GM18511 (cell line): Measurements from ENCODE around the gene PANX1.
A peak's percentile ranks its signal among the peaks of the same experiment; 100 is the strongest.

Source experiments
- ATAC-seq: cut with Tn5 transposase; IDR thresholded peaks from one replicate; pipeline ENCODE4 v1.9.1; 2021; ENCODE audit warnings: mild to moderate bottlenecking, moderate library complexity; ENCODE audit not compliant: unreplicated experiment

PANX1 gene

DNA sequence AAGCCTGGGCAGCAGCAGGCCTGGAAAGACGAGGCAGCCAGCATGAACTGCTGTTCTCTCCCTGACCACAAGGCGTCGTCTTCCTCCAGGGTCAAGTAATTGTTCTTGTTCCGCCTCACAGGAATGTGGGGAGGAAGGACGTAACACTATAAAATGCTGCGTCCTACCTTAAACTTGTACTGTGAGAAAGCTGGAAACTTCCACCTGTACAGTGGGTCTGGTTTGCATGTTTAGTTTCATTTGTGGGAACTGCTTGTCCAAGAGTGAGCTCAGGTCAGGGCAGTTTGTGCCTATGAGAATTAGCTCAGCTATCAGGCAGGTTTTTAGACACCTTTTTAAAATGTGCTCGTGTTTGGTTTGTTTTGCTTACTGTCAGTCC lies 55.2 kb downstream of the PANX1 start:
- peak; percentile 66 for ATAC-seq

GRCh38 chr11:94184362-94184761 lies 55.7 kb downstream of the PANX1 start:
- ATAC-seq: no peak

DNA sequence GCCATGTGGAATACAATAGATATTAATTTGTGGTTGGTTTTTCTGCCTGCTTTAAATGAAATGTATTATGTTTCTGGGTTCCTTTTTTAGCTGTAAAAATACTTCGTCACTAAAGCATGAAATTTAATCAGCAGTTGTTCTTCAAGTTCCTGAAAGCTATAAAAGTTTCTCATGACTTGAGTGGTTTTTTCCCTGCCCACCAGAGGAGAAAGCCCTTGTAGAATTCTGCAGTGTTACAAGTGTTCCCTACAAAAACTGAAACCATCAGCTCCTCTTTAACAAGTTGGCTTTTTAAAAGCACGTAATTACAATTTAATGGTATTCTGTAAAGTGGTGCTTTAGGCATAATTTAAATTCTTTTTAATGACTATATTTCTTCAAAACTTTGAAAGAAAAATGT lies 56.2 kb downstream of the PANX1 start:
- no peak for ATAC-seq

DNA sequence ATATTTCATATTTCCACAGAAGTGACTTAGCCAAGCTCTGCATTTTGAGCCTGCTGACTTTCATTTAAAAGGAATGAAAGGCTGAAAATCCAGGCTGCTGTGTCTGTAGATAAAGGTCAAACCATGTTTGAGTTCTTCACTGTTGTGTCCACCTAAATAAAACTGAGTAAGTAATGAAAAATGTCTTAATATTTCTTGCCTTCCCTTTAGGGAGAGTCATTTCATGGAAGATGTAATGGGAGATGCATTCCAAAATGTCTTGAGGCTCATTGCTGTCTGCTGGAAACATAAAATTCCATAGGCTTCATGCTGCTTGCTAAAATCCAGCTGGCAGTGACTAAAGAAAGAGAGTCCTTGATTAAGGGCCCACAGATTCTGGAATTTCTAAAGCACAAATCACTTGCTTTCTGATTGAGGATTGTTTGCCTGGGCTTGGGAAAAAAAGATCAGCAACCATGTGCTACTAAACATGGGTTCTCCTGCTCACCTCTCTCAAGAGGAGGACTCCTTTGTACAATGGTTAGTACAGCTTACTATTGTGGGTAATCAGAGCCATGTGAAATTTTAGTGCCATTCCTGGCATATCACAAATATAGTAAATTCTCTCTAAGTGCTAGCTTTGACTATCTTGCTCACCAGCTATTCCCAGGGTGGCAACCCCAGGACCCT lies 56.9 kb downstream of the PANX1 start:
- no peak for ATAC-seq

DNA sequence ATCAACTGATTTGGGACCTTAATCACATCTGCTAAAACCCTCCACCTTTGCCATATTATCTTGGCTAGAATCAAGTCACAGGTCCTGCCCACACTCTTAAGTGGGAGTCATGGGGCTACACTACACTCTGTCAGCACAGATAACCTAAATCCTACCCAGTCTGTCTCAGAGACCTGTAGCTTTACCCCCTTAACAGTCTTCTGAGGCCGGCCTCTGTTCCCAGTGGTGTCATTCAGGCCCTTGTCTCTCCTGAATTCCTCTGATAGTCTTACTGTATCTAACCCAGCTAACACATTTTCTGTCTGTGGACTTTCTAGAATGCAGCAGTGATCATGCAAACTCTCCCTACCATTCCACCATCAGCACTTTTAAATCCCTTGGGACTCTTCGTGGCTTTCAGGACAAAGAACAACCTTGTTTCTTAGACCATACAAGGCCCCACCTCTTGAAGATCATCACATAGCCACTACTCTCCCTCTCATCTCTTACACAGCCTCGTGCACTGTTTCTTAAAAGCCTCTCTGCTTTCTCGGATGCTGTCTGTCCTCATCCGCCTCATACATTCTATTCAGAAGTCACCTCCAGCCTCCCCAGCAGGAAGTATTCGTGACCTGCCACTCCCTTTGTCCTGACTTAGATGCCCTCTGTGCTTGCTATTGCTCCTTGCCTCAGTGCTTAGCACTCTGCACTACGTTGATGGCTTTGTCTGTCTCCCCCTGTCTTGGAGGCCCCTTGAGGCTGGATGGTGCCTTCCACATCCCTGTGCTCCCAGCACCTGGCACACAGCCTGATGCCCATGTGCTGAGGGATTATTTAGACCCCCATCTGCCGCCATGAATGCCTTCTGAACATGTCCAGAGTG lies 57.9 kb downstream of the PANX1 start:
- no peak for ATAC-seq

DNA sequence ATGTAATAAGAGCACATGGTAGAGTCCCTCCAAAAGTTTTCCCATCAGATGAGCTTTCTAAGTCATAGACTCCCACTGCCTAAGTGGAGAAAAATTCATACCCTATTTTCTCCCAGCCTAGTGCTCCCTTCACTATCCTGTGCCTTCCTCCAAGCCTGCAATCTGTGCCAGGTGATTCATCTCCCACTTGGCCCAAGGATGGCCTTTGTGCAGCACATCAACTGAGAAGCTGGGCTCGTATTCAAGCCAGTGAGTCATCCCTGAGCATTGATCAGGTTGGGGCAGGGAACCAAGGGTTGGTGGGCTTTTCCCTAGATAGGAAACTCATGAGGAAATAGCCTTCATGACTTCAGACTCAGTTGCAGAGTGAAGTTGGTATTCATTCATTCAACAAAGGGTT lies 64.6 kb downstream of the PANX1 start:
- no peak for ATAC-seq

DNA sequence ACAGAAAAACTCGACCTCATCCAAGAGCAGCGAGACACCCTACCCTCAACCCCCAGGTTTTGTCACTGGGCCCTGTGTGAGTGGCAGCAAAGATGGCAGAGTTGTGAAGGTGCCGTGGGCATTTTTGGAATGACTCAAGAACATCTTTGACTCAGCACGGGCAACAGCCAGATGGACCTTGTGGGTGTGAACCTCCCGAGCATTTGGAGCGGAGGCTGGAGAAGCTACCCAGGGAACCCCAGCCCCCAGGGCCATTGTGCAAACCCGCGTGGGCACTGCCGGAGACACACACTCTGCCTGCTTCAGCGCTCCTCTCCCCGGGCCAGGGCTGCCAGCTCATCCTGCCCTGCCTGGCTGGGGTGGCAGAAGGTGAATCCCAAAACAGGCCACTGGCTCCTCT lies 66.1 kb downstream of the PANX1 start:
- ATAC-seq: no peak

GRCh38 chr11:94196363-94196762 lies 67.7 kb downstream of the PANX1 start:
- no peak for ATAC-seq

- no peak for ATAC-seq
Observed at GRCh38 chr11:94198718-94199117, 70.1 kb downstream of the PANX1 start.

DNA sequence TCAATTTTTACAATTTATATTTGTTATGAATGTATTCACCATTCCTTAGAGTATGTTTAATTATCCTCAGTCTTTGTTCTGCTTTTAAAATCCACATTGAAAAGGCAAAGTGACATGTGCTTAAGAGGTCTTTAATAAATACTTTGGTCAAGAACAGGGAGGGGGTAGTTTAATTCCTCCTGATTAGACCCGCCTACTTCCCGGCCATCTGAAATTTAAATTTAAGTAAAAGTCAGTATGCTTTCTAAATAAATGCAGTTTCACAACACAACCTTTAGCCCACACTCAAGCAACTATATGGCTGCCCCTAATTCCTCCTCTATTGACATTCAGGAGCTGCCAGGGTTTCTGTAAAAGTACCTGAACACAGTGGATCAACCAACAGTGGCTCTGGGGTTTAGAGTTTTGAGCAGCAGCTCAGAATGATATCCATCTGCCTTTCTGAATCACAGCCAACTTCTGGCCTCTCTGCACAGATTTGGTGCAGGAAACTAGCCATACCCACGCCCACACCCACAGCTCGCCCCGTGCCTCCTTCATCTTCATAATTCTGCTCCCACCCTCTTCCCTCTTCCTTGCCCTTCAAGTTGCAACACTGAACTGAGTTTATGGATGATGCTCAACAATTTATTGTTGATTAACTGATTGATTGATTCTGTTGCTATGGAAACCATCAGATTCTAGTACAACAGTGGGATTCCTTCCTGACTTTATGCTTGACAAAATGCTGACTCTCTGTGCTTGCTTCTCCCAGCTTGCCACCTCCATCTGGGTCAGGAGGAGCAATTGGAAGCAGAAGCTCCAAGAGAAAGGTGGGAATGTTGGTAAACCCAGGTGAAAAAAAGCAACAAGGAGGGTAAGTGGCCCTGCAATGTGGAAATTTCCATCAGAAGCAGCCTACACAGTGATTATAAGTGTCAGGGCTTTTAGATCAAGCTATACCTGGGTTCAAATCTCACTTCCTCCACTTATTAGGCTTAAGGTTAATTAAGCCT lies 70.8 kb downstream of the PANX1 start:
- ATAC-seq: no peak

DNA sequence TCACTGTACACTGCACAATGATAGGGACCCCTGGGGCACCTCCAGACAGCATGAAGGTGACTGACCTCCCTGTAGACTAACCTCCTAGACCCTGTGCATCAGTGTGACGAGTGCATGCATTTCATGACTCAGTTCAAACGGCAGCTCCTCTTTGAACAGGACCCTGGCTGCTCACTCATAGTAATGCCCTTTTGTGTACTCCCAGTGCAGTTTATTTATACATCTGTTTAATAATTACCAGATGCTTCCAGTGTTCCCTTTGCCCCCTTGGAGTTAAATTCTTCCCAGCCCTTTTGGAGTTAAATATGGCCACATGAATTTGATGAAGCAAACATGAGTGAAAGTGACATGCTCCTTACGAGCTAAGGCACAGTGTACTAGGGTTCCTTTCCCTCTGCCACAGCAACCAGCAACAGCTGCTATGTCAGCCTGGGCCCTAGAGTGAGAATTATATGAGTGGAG lies 72.4 kb downstream of the PANX1 start:
- ATAC-seq: no peak

DNA sequence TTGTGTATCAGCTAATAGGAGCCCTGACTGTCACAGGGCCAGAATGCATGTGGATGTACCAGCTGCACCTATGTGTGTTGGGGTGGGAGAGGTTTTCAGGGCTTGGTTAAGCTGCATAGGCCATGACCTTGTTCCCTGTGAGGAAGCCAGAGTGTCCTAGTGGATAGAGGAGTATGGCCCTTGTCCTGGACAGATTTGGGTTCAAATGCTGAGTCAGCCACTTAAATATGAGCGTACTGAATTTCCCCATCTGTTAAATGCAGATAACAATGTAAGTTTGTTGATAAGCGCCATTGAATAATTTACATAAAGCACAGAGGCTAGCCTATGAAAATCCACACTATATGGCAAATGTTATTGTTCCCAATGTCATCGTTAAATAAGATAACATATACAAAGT lies 74.4 kb downstream of the PANX1 start:
- no peak for ATAC-seq

DNA sequence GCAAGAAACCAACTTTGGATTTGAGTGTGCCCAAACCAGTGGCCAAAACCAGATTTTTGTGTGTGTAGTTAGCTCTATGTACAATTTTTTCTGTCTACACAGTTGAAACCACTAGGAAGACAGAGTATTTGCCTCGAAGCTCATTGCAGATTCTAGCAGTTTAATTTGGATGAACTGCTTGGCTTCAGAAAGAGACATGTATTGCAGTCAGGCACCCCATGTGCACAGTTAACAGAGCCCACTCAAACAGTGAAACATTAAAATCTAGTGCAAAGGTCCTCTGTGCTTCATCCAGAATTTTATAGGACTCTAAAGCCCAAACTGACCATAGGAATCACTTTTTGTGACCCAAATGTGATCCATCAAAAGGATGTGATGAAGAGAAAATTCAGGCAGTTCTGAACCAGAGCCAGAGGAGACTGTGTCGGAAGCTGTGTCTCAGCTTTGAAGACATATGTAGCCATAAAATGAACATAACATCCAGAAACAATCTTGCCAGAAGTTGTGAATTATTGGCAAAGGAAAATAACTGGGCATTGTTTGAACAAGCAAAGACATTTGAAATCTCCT lies 82.7 kb downstream of the PANX1 start:
- no peak for ATAC-seq

DNA sequence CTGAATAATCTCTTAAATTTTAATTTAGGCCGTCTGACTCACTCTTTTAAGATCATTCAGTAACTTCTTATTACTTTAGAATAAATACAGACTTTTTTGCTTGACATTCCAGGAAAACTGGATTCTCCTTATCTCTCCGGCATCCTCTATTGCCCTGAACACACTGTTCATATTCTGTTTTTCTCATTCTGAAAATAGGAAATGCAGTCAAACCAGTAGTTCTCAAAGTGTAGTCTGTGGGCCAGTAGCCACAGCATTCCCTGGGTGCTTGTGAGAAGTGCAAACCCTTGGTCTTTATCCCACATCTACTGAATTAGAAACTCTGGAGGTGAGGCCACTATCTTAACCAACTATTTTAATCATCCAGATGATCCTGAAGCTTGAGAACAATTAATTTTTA lies 84.3 kb downstream of the PANX1 start:
- no peak for ATAC-seq

DNA sequence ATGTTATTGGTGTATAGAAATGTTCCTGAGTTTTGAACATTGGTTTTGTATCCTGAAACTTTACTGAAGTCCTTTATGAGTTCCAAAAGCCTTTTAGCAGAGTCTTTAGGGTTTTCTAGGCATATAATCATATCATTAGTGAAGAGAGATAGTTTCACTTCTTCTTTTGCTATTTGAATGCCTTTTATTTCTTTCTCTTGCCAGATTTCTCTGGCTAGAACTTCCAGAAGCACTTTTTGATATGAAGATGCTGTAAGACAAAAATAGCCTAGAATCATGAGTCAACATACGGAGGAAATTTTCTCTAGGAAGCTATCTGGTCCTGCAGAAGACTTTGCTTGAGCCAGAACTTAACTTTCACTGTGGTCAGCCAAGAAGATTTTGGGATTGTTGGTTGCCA lies 89.1 kb downstream of the PANX1 start:
- ATAC-seq: no peak

DNA sequence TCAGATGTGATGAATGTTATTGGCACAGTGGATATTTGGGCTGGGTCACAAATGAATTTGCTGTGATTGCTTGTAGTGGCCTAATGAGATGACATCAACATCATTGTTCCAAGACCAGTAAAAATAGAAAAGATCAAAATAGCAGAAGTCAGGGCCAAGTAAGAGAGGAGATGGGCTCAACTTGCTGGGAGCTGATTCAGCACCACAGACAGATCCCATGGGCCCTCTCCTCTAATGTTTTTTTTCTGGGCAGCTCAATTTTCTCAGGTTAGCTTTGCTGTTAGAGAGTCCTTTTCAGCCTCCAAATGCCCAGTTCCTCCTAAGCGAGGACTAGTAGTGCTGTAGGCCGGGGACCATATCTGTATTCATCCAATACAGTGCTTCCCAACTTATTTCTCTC lies 89.7 kb downstream of the PANX1 start:
- no peak for ATAC-seq

DNA sequence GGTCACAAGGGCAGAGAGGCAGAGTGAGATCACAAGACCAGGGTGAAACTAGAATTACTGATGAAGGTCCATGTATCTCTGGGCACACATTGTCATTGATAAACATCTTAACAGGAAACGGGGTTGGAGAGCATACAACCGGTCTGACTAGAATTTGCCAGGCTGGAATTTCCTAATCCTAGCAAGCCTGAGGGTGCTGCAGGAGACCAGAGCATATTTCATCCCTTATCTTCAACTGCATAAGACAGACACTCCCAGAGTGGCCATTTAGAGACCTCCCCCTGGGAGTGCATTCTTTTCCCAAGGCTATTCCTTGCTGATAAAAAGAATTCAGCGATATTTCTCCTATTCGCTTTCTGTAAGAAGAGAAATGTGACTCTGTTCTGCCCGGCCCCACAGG lies 91.1 kb downstream of the PANX1 start:
- ATAC-seq: no peak

DNA sequence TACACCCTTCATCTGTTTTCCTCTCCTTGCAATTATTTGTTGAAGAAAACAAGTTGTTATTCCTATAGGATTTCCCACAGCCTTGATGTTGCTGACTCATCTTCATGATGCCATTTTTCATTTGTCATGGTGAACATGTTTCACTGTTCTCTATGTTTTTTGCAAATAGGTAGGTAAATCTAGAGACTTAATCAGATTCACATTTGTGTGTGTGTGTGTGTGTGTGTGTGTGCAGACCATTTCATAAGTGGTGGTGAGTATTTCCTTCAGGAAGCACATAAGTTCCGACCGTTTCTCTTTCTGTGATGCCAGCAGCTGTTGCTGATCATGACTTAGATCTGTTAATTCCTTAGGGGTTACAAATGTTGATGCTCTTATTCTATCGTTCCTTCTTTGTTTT lies 95.4 kb downstream of the PANX1 start:
- no peak for ATAC-seq
